ENCODE data around the gene UHRF1.

DNA sequence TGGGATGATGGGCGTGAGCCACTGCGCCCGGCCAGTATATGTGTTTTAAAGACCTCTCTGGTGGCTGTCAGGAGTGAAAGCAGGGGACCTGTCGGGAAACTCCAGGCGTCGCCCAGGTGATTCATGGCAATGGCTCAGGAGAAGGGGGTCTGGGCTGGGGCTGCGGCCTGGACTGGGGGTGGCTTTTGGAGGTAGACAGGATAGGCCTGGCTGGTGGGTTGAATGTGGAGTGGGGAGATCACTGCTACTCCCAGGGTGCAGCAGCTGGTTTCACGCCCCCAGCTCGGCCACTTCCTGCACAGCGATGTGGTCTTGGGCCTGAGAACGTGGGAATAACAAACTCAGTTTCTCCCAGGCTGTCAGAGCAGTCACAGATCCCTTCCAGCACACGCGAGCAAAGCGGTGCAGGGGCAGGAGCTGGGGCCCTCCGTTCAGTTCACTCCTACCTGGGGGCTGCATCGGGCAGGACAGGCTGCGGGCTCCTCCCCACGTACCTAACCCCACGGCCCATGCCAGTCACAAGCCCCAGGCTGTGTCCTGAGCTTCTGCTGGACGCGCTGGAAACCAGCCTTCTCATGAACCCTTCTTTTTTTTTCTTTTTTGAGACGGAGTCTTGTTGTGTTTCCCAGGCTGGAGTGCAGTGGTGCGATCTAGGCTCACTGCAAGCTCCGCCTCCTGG, 78.5 kb downstream of the UHRF1 start:
- TF ChIP-seq, protein P1, sequence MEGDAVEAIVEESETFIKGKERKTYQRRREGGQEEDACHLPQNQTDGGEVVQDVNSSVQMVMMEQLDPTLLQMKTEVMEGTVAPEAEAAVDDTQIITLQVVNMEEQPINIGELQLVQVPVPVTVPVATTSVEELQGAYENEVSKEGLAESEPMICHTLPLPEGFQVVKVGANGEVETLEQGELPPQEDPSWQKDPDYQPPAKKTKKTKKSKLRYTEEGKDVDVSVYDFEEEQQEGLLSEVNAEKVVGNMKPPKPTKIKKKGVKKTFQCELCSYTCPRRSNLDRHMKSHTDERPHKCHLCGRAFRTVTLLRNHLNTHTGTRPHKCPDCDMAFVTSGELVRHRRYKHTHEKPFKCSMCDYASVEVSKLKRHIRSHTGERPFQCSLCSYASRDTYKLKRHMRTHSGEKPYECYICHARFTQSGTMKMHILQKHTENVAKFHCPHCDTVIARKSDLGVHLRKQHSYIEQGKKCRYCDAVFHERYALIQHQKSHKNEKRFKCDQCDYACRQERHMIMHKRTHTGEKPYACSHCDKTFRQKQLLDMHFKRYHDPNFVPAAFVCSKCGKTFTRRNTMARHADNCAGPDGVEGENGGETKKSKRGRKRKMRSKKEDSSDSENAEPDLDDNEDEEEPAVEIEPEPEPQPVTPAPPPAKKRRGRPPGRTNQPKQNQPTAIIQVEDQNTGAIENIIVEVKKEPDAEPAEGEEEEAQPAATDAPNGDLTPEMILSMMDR (IDR thresholded peaks at IDR 0.05; ENCODE audit: low read depth, low read length, missing input control): no peak
- TF ChIP-seq RAD21 (IDR thresholded peaks at IDR 0.05): no peak
- TF ChIP-seq, protein P2, sequence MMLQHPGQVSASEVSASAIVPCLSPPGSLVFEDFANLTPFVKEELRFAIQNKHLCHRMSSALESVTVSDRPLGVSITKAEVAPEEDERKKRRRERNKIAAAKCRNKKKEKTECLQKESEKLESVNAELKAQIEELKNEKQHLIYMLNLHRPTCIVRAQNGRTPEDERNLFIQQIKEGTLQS (IDR thresholded peaks at IDR 0.05): no peak
- TF ChIP-seq, protein P3, sequence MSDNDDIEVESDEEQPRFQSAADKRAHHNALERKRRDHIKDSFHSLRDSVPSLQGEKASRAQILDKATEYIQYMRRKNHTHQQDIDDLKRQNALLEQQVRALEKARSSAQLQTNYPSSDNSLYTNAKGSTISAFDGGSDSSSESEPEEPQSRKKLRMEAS (IDR thresholded peaks at IDR 0.05): no peak
- TF ChIP-seq, protein P4, sequence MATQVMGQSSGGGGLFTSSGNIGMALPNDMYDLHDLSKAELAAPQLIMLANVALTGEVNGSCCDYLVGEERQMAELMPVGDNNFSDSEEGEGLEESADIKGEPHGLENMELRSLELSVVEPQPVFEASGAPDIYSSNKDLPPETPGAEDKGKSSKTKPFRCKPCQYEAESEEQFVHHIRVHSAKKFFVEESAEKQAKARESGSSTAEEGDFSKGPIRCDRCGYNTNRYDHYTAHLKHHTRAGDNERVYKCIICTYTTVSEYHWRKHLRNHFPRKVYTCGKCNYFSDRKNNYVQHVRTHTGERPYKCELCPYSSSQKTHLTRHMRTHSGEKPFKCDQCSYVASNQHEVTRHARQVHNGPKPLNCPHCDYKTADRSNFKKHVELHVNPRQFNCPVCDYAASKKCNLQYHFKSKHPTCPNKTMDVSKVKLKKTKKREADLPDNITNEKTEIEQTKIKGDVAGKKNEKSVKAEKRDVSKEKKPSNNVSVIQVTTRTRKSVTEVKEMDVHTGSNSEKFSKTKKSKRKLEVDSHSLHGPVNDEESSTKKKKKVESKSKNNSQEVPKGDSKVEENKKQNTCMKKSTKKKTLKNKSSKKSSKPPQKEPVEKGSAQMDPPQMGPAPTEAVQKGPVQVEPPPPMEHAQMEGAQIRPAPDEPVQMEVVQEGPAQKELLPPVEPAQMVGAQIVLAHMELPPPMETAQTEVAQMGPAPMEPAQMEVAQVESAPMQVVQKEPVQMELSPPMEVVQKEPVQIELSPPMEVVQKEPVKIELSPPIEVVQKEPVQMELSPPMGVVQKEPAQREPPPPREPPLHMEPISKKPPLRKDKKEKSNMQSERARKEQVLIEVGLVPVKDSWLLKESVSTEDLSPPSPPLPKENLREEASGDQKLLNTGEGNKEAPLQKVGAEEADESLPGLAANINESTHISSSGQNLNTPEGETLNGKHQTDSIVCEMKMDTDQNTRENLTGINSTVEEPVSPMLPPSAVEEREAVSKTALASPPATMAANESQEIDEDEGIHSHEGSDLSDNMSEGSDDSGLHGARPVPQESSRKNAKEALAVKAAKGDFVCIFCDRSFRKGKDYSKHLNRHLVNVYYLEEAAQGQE (IDR thresholded peaks at IDR 0.05): no peak
- TF ChIP-seq SP1 (IDR thresholded peaks at IDR 0.05): no peak
- TF ChIP-seq TAF1 (conservative IDR thresholded peaks at IDR 0.05): no peak
